Measurements from ENCODE around the gene RAI14.

GRCh38 chr5:34717426-34718327 is 61.5 kb downstream of the RAI14 start:
- TF ChIP-seq CTCF (IDR thresholded peaks at IDR 0.05) (no peak), POLR2A (IDR thresholded peaks at IDR 0.05) (no peak)

Data from body of pancreas (tissue), 4 donors.